ENCODE data around the gene SPATS2.

Gene SPATS2

GRCh38 chr12:49338830-49339463, 28.3 kb upstream of the SPATS2 start:
- no peak for DNase-seq (ENCODE audit: extremely low read depth, low read depth)
- no peak for TF ChIP-seq CTCF (IDR thresholded peaks at IDR 0.05; ENCODE audit: low read depth, low read length)

- no peak for TF ChIP-seq CTCF (IDR thresholded peaks at IDR 0.05; ENCODE audit: low read depth, low read length)
- DNase-seq (ENCODE audit: extremely low read depth, low read depth), result no peak
Observed at GRCh38 chr12:49339464-49339861, 27.8 kb upstream of the SPATS2 start.

- no peak for DNase-seq (ENCODE audit: extremely low read depth, low read depth)
- TF ChIP-seq CTCF (IDR thresholded peaks at IDR 0.05; ENCODE audit: low read depth, low read length), result no peak
Observed at GRCh38 chr12:49340095-49340870, 27.0 kb upstream of the SPATS2 start.

GRCh38 chr12:49340971-49341776, 26.1 kb upstream of the SPATS2 start:
- no peak for TF ChIP-seq CTCF (IDR thresholded peaks at IDR 0.05; ENCODE audit: low read depth, low read length)
- DNase-seq (ENCODE audit: extremely low read depth, low read depth), result no peak

- no peak for TF ChIP-seq CTCF (IDR thresholded peaks at IDR 0.05; ENCODE audit: low read depth, low read length)
- DNase-seq (ENCODE audit: extremely low read depth, low read depth), result no peak
Observed at GRCh38 chr12:49341777-49342065, 25.5 kb upstream of the SPATS2 start.

- TF ChIP-seq CTCF (IDR thresholded peaks at IDR 0.05; ENCODE audit: low read depth, low read length), result peak; percentile 71
- no peak for DNase-seq (ENCODE audit: extremely low read depth, low read depth)
Observed at GRCh38 chr12:49342066-49342913, 25.0 kb upstream of the SPATS2 start.
